GM23338 (cell line): ENCODE results near the gene STXBP3. TPM values are rescaled to one million over a fixed set of nuclear protein-coding genes. Genes with fewer than 3 reads are reported as not detected.
A peak's percentile ranks its signal among the peaks of the same experiment; 100 is the strongest.

ENCODE experiments used
- ATAC-seq: fragments of 200-7000 bp; cut with Tn5 transposase; 3 replicates; pipeline ENCODE4 v1.9.1; 2020
- DNase-seq: peaks from one replicate; pipeline ENCODE4 v3.0.0-alpha.2; 2015; ENCODE audit warnings: low spot score
- H2AFZ ChIP-seq: fragments of 200-600 bp; sonication (generic); 2 replicates; pipeline ENCODE4 v1.8.0; 2016; ENCODE audit warnings: antibody characterized with exemption, mild to moderate bottlenecking, moderate library complexity
- H3F3A ChIP-seq: fragments of 200-600 bp; sonication (generic); replicated peaks from 2 replicates; pipeline ENCODE4 v1.8.0; 2017; ENCODE audit warnings: antibody characterized with exemption, mixed run types, low read depth
- H3K27ac ChIP-seq: fragments of 200-600 bp; sonication (generic); 2 replicates; pipeline ENCODE4 v1.6.1; 2016; ENCODE audit warnings: low read depth
- H3K27me3 ChIP-seq: fragments of 200-600 bp; sonication (generic); 2 replicates; pipeline ENCODE4 v1.8.0; 2016; ENCODE audit warnings: mild to moderate bottlenecking, mixed run types, moderate library complexity; ENCODE audit not compliant: insufficient read depth
- H3K36me3 ChIP-seq: fragments of 200-600 bp; sonication (generic); 2 replicates; pipeline ENCODE4 v1.8.0; 2016; ENCODE audit warnings: mild to moderate bottlenecking; ENCODE audit not compliant: insufficient read depth
- H3K4me1 ChIP-seq: fragments of 200-600 bp; sonication (generic); 2 replicates; pipeline ENCODE4 v1.8.0; 2016; ENCODE audit warnings: mild to moderate bottlenecking, moderate library complexity; ENCODE audit not compliant: insufficient read depth
- H3K4me2 ChIP-seq: fragments of 200-600 bp; sonication (generic); 2 replicates; pipeline ENCODE4 v1.7.1; 2017; ENCODE audit warnings: mixed run types
- H3K4me3 ChIP-seq: fragments of 200-600 bp; sonication (generic); 2 replicates; pipeline ENCODE4 v1.6.1; 2016; ENCODE audit warnings: mixed run types
- H3K79me2 ChIP-seq: fragments of 200-600 bp; sonication (generic); replicated peaks from 2 replicates; pipeline ENCODE4 v1.8.0; 2017; ENCODE audit warnings: mild to moderate bottlenecking; ENCODE audit not compliant: insufficient read depth
- H3K9me2 ChIP-seq: fragments of 200-600 bp; sonication (generic); 2 replicates; pipeline ENCODE4 v1.8.0; 2017; ENCODE audit not compliant: insufficient read depth
- H4K20me1 ChIP-seq: fragments of 200-600 bp; sonication (generic); replicated peaks from 2 replicates; pipeline ENCODE4 v1.8.0; 2017; ENCODE audit warnings: mild to moderate bottlenecking; ENCODE audit not compliant: insufficient read depth
- H3K27ac Mint-ChIP-seq: 2 replicates; pipeline ENCODE4 v1.8.0; 2020; ENCODE audit warnings: inconsistent platforms, mild to moderate bottlenecking, moderate library complexity, mixed read lengths
- H3K27me3 Mint-ChIP-seq: 3 replicates; pipeline ENCODE4 v1.8.0; 2022; ENCODE audit warnings: low read depth, mild to moderate bottlenecking, moderate library complexity, mixed read lengths, inconsistent platforms; ENCODE audit not compliant: insufficient read depth, poor library complexity
- H3K36me3 Mint-ChIP-seq: 3 replicates; pipeline ENCODE4 v1.8.0; 2021; ENCODE audit warnings: low read depth, mild to moderate bottlenecking, inconsistent platforms, moderate library complexity, mixed read lengths
- H3K4me1 Mint-ChIP-seq: 3 replicates; pipeline ENCODE4 v1.8.0; 2020; ENCODE audit warnings: mild to moderate bottlenecking, inconsistent platforms, mixed read lengths
- H3K4me3 Mint-ChIP-seq: 3 replicates; pipeline ENCODE4 v1.8.0; 2021; ENCODE audit warnings: moderate library complexity, mild to moderate bottlenecking, inconsistent platforms, mixed read lengths
- H3K9me3 Mint-ChIP-seq: 3 replicates; pipeline ENCODE4 v1.8.0; 2020; ENCODE audit warnings: moderate library complexity, mild to moderate bottlenecking, inconsistent platforms, mixed read lengths
- CREB1 ChIP-seq: fragments of 250-450 bp; sonication (Bioruptor Pico); IDR thresholded peaks from 2 replicates; pipeline ENCODE4 v1.5.0; 2020; ENCODE audit warnings: low read depth, mild to moderate bottlenecking, moderate library complexity
- CTCF ChIP-seq, 2 experiments: fragments of 200-600 bp in 1 of 2; sonication (generic) in 1 of 2; conservative IDR thresholded peaks; 2 replicates each; pipeline versions ENCODE4 v1.5.1 to v1.6.1; 2016 to 2017; ENCODE audit warnings: antibody characterized with exemption in 2 of 2, low read depth in 2 of 2, mild to moderate bottlenecking in 2 of 2, moderate library complexity in 1 of 2
- ETS1 ChIP-seq: IDR thresholded peaks from 2 replicates; pipeline ENCODE4 v1.6.1; 2016; ENCODE audit warnings: antibody characterized with exemption
- EZH2 ChIP-seq: fragments of 200-600 bp; sonication (generic); IDR thresholded peaks from one replicate; pipeline ENCODE4 v1.8.0; 2017; ENCODE audit warnings: antibody characterized with exemption, mild to moderate bottlenecking, low read depth; ENCODE audit not compliant: unreplicated experiment
- EZH2phosphoT487 ChIP-seq: fragments of 200-600 bp; sonication (generic); IDR thresholded peaks from one replicate; pipeline ENCODE4 v1.8.1; 2018; ENCODE audit warnings: antibody characterized with exemption; ENCODE audit not compliant: unreplicated experiment
- JUNB ChIP-seq: IDR thresholded peaks from one replicate; pipeline ENCODE4 v1.6.1; 2016; ENCODE audit warnings: antibody characterized with exemption; ENCODE audit not compliant: unreplicated experiment
- NANOG ChIP-seq: IDR thresholded peaks from 2 replicates; pipeline ENCODE4 v1.6.1; 2016; ENCODE audit warnings: antibody characterized with exemption, borderline replicate concordance
- POLR2AphosphoS5 ChIP-seq: IDR thresholded peaks from 2 replicates; pipeline ENCODE4 v1.6.1; 2016; ENCODE audit warnings: antibody characterized with exemption, low read depth
- REST ChIP-seq: IDR thresholded peaks from one replicate; pipeline ENCODE4 v1.6.1; 2018; ENCODE audit warnings: antibody characterized with exemption; ENCODE audit not compliant: unreplicated experiment
- STAT1 ChIP-seq: IDR thresholded peaks from one replicate; pipeline ENCODE4 v1.6.1; 2016; ENCODE audit warnings: antibody characterized with exemption; ENCODE audit not compliant: unreplicated experiment
- ZNF114 ChIP-seq: fragments of 250-450 bp; sonication (Bioruptor Pico); IDR thresholded peaks from 2 replicates; pipeline ENCODE4 v1.5.0; 2020; ENCODE audit warnings: mild to moderate bottlenecking, moderate library complexity
- ZNF331 ChIP-seq: fragments of 250-450 bp; sonication (Bioruptor Pico); IDR thresholded peaks from 2 replicates; pipeline ENCODE4 v1.5.0; 2020; ENCODE audit warnings: low read depth, mild to moderate bottlenecking, moderate library complexity
- ZNF462 ChIP-seq: fragments of 250-450 bp; sonication (Bioruptor Pico); IDR thresholded peaks from 2 replicates; pipeline ENCODE4 v1.5.0; 2020; ENCODE audit warnings: mild to moderate bottlenecking, moderate library complexity
- polyA plus RNA-seq: library from polyadenylated mRNA; unstranded; fragments of >200 nt; fragmentation: Nextera tagmentation; extraction: Ambion mirVana; gene quantifications from 2 replicates; pipeline ENCODE4 v1.2.1, GENCODE V29; 2016
- total RNA-seq: library from RNA; depleted of rRNA; stranded (reverse); fragments of >200 nt; shearing (Covaris generic); gene quantifications from 2 replicates; pipeline ENCODE4 v1.2.3, GENCODE V29; 2014

STXBP3 gene
- total and polyA plus RNA-seq, 2 experiments from 2014 or later = 28.5 to 37.4 TPM

GRCh38 chr1:108742253-108742652 is 4.2 kb upstream of the STXBP3 start:
- Histone ChIP-seq H2AFZ (peak overlapping the region; percentile 81; the same call in 1 of the 2 replicates), H3K4me1 (no peaks in the 10 kb centered on the region; the same call in 1 of the 2 replicates), H3F3A (no peaks in the 10 kb centered on the region), H3K79me2 (no peaks in the 10 kb centered on the region), H3K4me2 (no peak overlapping the region), H4K20me1 (no peaks in the 10 kb centered on the region), H3K9me2 (no peaks in the 10 kb centered on the region), H3K36me3 (no peaks in the 10 kb centered on the region), H3K27ac (no peak overlapping the region), H3K4me3 (no peak overlapping the region), H3K27me3 (no peaks in the 10 kb centered on the region; the same call in 1 of the 2 replicates)
- H3K4me1 Mint-ChIP-seq = peaks cover 7% of the 10 kb centered on the region
- no peaks in the 10 kb centered on the region; the same call in 2 of the 3 replicates for H3K9me3 Mint-ChIP-seq
- DNase-seq (peak; percentile 22), ATAC-seq (no peak)
- H3K4me3 Mint-ChIP-seq = no peak overlapping the region
- no peaks in the 10 kb centered on the region for H3K36me3 Mint-ChIP-seq
- H3K27ac Mint-ChIP-seq = no peak overlapping the region
- peaks cover 12% of the 10 kb centered on the region for H3K27me3 Mint-ChIP-seq
- TF ChIP-seq NANOG (no peak), STAT1 (no peak), EZH2 (no peak), CREB1 (CRISPR knock-in tag) (no peak), EZH2phosphoT487 (no peak), ETS1 (no peak), JUNB (no peak), POLR2AphosphoS5 (no peak), ZNF114 (CRISPR knock-in tag) (no peak), REST (no peak), ZNF331 (no peak), CTCF (conservative IDR thresholded peaks at IDR 0.05; ENCODE audit: low read depth in 2 of 2) (no peak), ZNF462 (CRISPR knock-in tag) (no peak)
